Common myeloid progenitor, CD34-positive (primary cell): Measurements from ENCODE around the gene CSMD2.

Experiments used
- CTCF ChIA-PET: fragments of 350-600 bp; sonication (Branson Sonifier 250); formaldehyde crosslinking; loops from one replicate; lab custom pipeline; 2021; ENCODE audit warnings: antibody characterized with exemption; lab: Charles Lee
- POLR2A ChIA-PET: fragments of 350-600 bp; sonication (Branson Sonifier 250); formaldehyde crosslinking; loops from one replicate; lab custom pipeline; 2021; ENCODE audit warnings: antibody characterized with exemption; lab: Charles Lee
- DNase-seq, 3 donors: peaks; one replicate each; pipeline versions ENCODE4 v3.0.0 to v3.0.0-alpha.2; 2013
- H3K27ac ChIP-seq, 2 experiments: 1 replicate in 1 of 2; 2 replicates in 1 of 2; pipeline ENCODE4 v1.7.0; 2013; ENCODE audit warnings: inconsistent platforms in 2 of 2, low read length in 2 of 2, mild to moderate bottlenecking in 2 of 2, low read depth in 1 of 2, moderate library complexity in 1 of 2; ENCODE audit not compliant: severe bottlenecking in 2 of 2, insufficient read depth in 1 of 2, poor library complexity in 1 of 2
- H3K27me3 ChIP-seq, 5 experiments: replicated peaks in 2 of 5; 1 replicate in 3 of 5; 2 replicates in 2 of 5; pipeline versions ENCODE4 v1.6.1 to v1.7.0; 2013; ENCODE audit warnings: low read length in 4 of 5, mild to moderate bottlenecking in 2 of 5, moderate library complexity in 2 of 5, inconsistent platforms in 1 of 5; ENCODE audit not compliant: insufficient read depth in 5 of 5, control insufficient read depth in 4 of 5
- H3K36me3 ChIP-seq, 4 experiments: 1 replicate in 2 of 4; 2 replicates in 2 of 4; pipeline versions ENCODE4 v1.6.1 to v1.7.0; 2013; ENCODE audit warnings: low read length in 3 of 4, control low read depth in 1 of 4, mild to moderate bottlenecking in 1 of 4; ENCODE audit not compliant: control insufficient read depth in 4 of 4, insufficient read depth in 4 of 4
- H3K4me1 ChIP-seq, 4 experiments: 1 replicate in 3 of 4; 2 replicates in 1 of 4; pipeline versions ENCODE4 v1.6.1 to v1.7.1; 2013; ENCODE audit warnings: low read length in 3 of 4, mild to moderate bottlenecking in 3 of 4, control low read depth in 1 of 4, inconsistent platforms in 1 of 4, moderate library complexity in 1 of 4; ENCODE audit not compliant: control insufficient read depth in 4 of 4, insufficient read depth in 4 of 4; ENCODE audit errors: control extremely low read depth in 1 of 4
- H3K4me3 ChIP-seq, 7 experiments: 1 replicate in 4 of 7; 2 replicates in 3 of 7; pipeline versions ENCODE4 v1.5.1 to v1.7.0; 2013; ENCODE audit warnings: mild to moderate bottlenecking in 7 of 7, low read length in 6 of 7, moderate library complexity in 6 of 7, inconsistent platforms in 2 of 7, low read depth in 2 of 7, control low read depth in 1 of 7; ENCODE audit not compliant: insufficient read depth in 4 of 7, control insufficient read depth in 1 of 7; ENCODE audit errors: extremely low read depth in 1 of 7
- H3K9me3 ChIP-seq, 5 experiments: 1 replicate in 4 of 5; 2 replicates in 1 of 5; pipeline versions ENCODE4 v1.6.1 to v1.7.1; 2013; ENCODE audit warnings: low read length in 4 of 5, mild to moderate bottlenecking in 2 of 5, inconsistent platforms in 1 of 5, low read depth in 1 of 5, moderate library complexity in 1 of 5; ENCODE audit not compliant: control insufficient read depth in 4 of 5, insufficient read depth in 2 of 5; ENCODE audit errors: control extremely low read depth in 1 of 5
- WGBS: methylation state at CpG from one replicate; pipeline ENCODE4 v1.1.5; 2013; ENCODE audit not compliant: insufficient coverage; 5-methylcytosine and 5-hydroxymethylcytosine counted together

CSMD2 gene

DNA sequence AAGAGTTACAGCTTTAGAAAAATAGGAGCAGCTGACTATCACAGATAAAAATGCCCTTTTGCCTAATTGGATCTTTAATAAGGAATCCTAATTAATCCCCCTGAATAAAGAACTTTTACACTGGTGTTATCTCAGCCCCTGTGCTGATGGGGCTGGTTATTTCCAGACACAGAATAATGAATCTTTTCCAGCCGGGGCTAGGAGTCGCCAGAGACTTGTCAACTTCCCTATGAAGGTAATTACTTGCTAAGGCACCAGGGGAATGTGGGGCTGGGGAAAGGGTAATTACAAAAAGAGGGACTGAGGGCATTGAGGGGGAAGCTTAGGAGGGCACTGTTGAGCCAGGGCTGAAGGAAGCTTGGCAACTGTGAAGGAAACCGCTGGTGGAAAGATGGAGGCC is 266.6 kb downstream of the CSMD2 start:
- Histone ChIP-seq H3K36me3 (no peaks in the 10 kb centered on the region), H3K27me3 (peaks cover 0 to 13% (median 1%) of the 10 kb centered on the region in 5 experiments), H3K4me3 (no peak overlapping the region), H3K9me3 (no peaks in the 10 kb centered on the region), H3K27ac (no peak overlapping the region), H3K4me1 (no peaks in the 10 kb centered on the region)
- DNase-seq: no peak
- 83% methylated on average over 3 of the region's 3 CpGs for WGBS
- ChIA-PET CTCF (no interaction called here), POLR2A (no interaction called here)

DNA sequence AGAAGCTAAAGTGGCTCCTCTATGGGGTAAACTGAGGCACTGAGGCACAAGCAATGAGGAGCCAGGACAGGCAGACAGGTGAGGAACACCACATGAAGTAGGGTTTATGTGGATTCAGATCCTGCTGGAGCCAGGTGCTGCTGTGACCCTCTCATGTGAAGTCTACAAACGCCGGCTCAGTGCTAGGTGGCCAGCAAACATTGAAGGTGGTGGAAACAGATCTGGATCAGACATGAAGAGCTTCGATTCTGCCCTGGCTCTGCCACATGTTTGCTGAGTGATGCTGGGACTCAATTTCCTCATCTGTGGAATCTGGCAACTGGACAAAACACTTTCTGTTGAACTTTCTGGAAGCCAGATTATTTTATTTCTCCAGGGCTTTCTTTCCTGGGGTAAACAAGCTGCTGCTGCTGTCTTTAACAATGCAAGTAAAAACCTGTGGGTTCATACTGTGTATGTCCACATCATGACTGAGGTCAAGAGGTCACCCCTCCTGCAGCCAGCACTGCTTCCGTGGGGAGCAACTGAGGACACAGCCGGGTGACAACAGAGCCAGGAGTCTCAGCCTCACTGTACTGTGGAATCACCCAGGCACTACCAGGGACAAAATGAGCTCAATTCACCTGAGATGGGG is 267.8 kb downstream of the CSMD2 start:
- WGBS: 91% methylated on average over 5 of the region's 5 CpGs
- no peak overlapping the region for H3K4me3 ChIP-seq
- POLR2A ChIA-PET: no interaction called here
- no peak overlapping the region for H3K27ac ChIP-seq
- no peaks in the 10 kb centered on the region for H3K36me3 ChIP-seq
- H3K9me3 ChIP-seq: no peaks in the 10 kb centered on the region
- H3K4me1 ChIP-seq: no peaks in the 10 kb centered on the region
- DNase-seq: no peak
- CTCF ChIA-PET: no interaction called here
- H3K27me3 ChIP-seq: peaks cover 0 to 3% (median 0%) of the 10 kb centered on the region in 5 experiments

GRCh38 chr1:33895976-33896375 is 269.1 kb downstream of the CSMD2 start:
- POLR2A ChIA-PET: no interaction called here
- no peak for DNase-seq
- WGBS: no CpG with 5 or more reads among the region's 2 CpGs
- H3K4me3 ChIP-seq: no peak overlapping the region
- no peaks in the 10 kb centered on the region for H3K36me3 ChIP-seq
- H3K9me3 ChIP-seq: no peaks in the 10 kb centered on the region
- H3K27me3 ChIP-seq: peaks cover 0 to 2% (median 0%) of the 10 kb centered on the region in 5 experiments
- no peaks in the 10 kb centered on the region for H3K4me1 ChIP-seq
- CTCF ChIA-PET: no interaction called here
- H3K27ac ChIP-seq: no peak overlapping the region

DNA sequence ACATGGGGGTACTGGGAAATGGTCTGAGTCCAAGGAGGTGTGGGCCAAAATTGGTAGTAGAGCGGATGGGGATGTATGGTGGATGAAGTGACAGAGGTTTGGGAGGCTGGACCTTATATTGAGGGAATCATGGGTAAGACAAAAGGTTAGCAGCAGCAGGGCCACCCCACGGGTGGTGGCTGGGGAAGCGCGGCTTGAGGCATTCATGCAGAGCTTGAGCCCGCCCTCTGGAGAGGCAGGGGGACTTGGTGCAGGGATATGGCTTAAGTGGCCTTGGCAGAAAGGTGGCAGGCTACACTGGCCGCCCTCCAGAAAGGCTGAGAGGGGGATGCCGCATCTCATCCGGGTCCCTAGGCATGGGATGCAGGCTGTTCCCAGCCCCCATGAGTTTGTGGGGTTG is 269.6 kb downstream of the CSMD2 start:
- Histone ChIP-seq H3K27me3 (peaks cover 0 to 2% (median 0%) of the 10 kb centered on the region in 5 experiments), H3K36me3 (no peaks in the 10 kb centered on the region), H3K27ac (no peak overlapping the region), H3K4me1 (no peaks in the 10 kb centered on the region), H3K4me3 (no peak overlapping the region), H3K9me3 (no peaks in the 10 kb centered on the region)
- CTCF ChIA-PET: no interaction called here
- no peak for DNase-seq
- 65% methylated on average over 5 of the region's 8 CpGs for WGBS
- POLR2A ChIA-PET: no interaction called here

DNA sequence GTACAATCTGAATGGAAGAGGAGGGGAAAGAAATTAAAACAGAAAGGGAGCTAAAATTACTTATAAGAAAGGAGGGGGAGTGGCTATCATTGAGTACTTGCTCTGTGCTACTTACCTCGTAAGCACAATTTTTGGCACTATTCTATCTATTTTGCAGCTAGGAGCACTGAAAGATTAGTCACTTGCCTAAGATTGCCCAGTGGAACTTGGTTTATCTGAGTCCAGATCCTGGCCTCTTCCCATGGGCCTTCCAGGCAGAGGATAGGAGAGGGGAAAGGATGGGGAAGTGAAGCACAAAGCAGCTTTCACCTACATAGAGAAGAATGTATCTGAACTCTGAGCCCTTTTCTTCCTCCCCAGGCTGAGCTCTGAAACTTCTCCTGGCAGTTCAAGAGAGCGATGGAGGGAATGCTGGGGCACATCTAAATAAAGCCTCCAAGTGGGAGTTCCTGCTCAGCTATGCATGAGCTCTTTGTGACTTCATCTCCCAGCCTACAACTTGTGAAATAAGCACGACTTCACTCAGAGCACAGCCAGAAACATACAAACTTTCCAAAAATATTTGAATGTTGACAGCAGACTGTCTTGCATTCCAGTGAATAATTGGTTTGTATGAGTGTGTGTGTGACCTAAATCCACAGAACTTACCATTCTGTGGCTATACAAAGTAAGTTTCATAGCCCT is 271.7 kb downstream of the CSMD2 start:
- DNase-seq: no peak
- H3K36me3 ChIP-seq: no peaks in the 10 kb centered on the region
- no peak overlapping the region for H3K4me3 ChIP-seq
- peaks cover 0 to 2% (median 0%) of the 10 kb centered on the region in 5 experiments for H3K27me3 ChIP-seq
- H3K4me1 ChIP-seq: no peaks in the 10 kb centered on the region
- H3K9me3 ChIP-seq: no peaks in the 10 kb centered on the region
- no peak overlapping the region for H3K27ac ChIP-seq
- WGBS: 79% methylated on average over 2 of the region's 3 CpGs
- POLR2A ChIA-PET: no interaction called here
- CTCF ChIA-PET: no interaction called here

- 42% methylated on average over 5 of the region's 5 CpGs for WGBS
- peaks cover 0 to 16% (median 4%) of the 10 kb centered on the region in 5 experiments for H3K27me3 ChIP-seq
- no peak overlapping the region for H3K4me3 ChIP-seq
- POLR2A ChIA-PET: no interaction called here
- no peaks in the 10 kb centered on the region for H3K36me3 ChIP-seq
- no peaks in the 10 kb centered on the region for H3K9me3 ChIP-seq
- H3K27ac ChIP-seq: no peak overlapping the region
- CTCF ChIA-PET: no interaction called here
- DNase-seq: no peak
- H3K4me1 ChIP-seq: no peaks in the 10 kb centered on the region
Observed at GRCh38 chr1:33886496-33886895, 278.5 kb downstream of the CSMD2 start.

DNA sequence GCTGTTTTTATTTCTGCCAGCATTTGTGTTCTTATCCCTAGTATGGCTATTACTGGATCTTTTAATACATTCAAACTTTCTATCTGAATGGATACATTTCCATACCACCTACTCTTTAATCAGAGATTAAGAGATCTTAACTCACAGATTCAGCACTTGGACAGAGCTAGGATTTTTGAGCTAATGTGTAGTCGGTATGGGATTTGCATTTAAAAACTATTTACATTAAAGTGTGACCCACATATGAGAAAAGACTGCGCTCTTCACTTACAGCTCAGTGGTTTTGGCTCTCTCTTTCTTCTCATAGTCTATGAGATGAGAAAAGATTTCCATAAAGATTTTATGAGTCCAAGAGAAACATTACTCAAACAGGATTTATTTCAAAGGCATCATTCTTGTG is 284.7 kb downstream of the CSMD2 start:
- no peak overlapping the region for H3K27ac ChIP-seq
- no peaks in the 10 kb centered on the region for H3K9me3 ChIP-seq
- no peak overlapping the region for H3K4me3 ChIP-seq
- H3K36me3 ChIP-seq: no peaks in the 10 kb centered on the region
- no peak for DNase-seq
- WGBS: 100% methylated on average over 1 of the region's 2 CpGs
- H3K4me1 ChIP-seq: no peaks in the 10 kb centered on the region
- POLR2A ChIA-PET: no interaction called here
- CTCF ChIA-PET: interaction anchor here (1.1 kb wide), 1 partner anchor 9 kb away, joined by 4 read pairs; no protein-coding TSS in a partner anchor
- H3K27me3 ChIP-seq: peaks cover 0 to 18% (median 4%) of the 10 kb centered on the region in 5 experiments
